Measurements from ENCODE around the gene PDCD1. TPM values are rescaled to one million over a fixed set of nuclear protein-coding genes. Genes with fewer than 3 reads are reported as not detected.
A peak's percentile ranks its signal among the peaks of the same experiment; 100 is the strongest.
"Not testable (repeated sequence)": the region's sequence is repeated elsewhere in the genome, so short reads cannot be mapped to it uniquely, and the experiment has no call there.

Gene PDCD1
- total RNA-seq, 1 donor from 2014 or later: not detected

DNA sequence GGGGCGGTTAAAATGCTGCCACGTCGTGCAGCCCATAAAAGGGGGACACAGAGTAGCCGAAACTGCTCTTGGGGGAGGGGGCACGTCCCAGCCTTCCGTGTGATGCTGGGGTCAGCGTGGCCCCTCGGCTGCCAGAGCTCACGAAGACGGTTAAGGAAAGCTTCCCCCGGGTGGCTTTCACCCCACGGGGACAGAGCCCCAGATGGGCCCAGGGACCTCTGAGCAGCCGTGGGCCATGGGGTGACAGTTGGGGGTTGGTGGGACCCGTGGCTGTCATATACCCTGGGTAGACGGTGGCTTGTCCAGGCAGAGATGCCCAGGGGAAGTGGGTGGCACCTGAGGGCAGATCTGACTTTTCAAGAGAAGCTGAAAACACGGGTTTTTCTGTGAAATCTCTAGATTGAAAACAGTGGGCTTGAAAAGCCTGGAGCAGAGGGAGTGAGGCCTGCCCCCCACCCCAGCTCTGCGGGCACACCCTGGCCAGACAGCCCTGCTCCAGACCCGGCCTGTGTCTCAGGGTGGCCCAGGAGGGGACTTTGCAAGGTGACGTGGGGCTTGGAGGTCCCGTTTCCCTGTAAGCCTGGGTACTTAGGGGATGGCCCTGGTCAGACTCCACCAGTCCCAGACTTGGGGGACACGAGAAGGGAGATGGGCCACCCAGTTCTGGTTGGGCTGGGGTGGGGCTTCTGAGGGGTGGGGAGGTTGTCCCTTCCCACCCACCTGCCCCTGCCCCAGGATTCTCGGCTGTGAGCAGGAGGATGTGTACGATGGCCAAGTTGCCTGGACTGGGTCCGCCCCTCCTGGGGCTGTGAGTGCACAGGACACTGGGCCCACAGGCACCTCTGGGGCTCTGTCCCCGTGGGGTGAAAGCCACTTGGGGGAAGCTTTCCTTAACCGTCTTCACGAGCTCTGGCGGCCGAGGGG is 49.0 kb downstream of the PDCD1 start:
- H3K4me1 Mint-ChIP-seq (ENCODE audit: unreplicated experiment): peaks cover 5% of the 10 kb centered on the region
- peak overlapping the region; percentile 20 for H3K27ac Mint-ChIP-seq (ENCODE audit: unreplicated experiment)
- no peaks in the 10 kb centered on the region for H3K36me3 Mint-ChIP-seq (ENCODE audit: low read depth, unreplicated experiment)
- no peak overlapping the region for H3K4me3 Mint-ChIP-seq (ENCODE audit: unreplicated experiment)
- H3K27me3 Mint-ChIP-seq (ENCODE audit: unreplicated experiment): peaks cover 10% of the 10 kb centered on the region
- DNase-seq (ENCODE audit: low spot score): no peak
- TF ChIP-seq, protein P1, sequence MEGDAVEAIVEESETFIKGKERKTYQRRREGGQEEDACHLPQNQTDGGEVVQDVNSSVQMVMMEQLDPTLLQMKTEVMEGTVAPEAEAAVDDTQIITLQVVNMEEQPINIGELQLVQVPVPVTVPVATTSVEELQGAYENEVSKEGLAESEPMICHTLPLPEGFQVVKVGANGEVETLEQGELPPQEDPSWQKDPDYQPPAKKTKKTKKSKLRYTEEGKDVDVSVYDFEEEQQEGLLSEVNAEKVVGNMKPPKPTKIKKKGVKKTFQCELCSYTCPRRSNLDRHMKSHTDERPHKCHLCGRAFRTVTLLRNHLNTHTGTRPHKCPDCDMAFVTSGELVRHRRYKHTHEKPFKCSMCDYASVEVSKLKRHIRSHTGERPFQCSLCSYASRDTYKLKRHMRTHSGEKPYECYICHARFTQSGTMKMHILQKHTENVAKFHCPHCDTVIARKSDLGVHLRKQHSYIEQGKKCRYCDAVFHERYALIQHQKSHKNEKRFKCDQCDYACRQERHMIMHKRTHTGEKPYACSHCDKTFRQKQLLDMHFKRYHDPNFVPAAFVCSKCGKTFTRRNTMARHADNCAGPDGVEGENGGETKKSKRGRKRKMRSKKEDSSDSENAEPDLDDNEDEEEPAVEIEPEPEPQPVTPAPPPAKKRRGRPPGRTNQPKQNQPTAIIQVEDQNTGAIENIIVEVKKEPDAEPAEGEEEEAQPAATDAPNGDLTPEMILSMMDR (IDR thresholded peaks at IDR 0.05; ENCODE audit: unreplicated experiment): no peak
- H3K9me3 Mint-ChIP-seq (ENCODE audit: unreplicated experiment): no peaks in the 10 kb centered on the region

DNA sequence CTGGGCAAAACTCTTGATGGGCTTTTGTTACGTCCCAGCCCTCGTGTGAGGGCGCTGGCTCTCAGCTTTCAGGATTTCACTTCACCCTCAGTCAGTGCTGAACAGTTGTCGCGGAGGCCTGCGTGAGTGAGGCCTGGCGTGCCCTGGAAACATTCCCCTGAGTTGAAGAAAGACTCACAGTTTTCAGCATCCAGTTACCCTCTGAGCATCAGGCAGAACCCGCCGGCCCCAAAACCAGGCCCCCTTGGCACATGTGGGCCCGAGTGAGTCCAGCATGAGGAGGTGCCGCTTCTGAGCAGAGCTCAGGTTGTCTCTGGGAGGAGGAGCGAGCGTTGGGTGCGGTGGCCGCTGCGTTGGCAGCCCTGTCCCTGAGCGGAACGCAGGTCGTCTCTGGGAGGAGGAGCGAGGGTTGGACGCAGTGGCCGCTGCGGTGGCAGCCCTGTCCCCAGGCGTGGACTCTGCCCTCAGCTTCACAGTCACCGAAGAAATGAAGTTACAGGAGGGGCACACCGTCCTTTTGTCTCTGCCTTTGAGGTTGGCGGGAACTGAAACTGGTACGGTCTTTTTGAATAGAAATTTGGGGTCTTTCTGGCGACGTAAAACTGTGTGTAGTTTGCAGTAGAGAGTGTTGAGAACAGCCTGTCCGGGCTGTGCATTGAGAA is 49.8 kb downstream of the PDCD1 start, which contains the start of gene NEU4:
TSS of gene NEU4 (plus strand) at position 473 of the 662 bp plus-strand sequence. CDS start 5,292 bp downstream, outside the sequence.
- Mint-ChIP-seq H3K4me3 (ENCODE audit: unreplicated experiment) (peak within 1 kb of the TSS; percentile 31), H3K27me3 (ENCODE audit: unreplicated experiment) (peaks cover 10% of the 10 kb centered on the region), H3K36me3 (ENCODE audit: low read depth, unreplicated experiment) (no peaks in the 10 kb centered on the region), H3K4me1 (ENCODE audit: unreplicated experiment) (peaks cover 5% of the 10 kb centered on the region), H3K9me3 (ENCODE audit: unreplicated experiment) (no peaks in the 10 kb centered on the region), H3K27ac (ENCODE audit: unreplicated experiment) (peak within 1 kb of the TSS; percentile 20)
- TF ChIP-seq, protein P1 (IDR thresholded peaks at IDR 0.05; ENCODE audit: unreplicated experiment): no peak
- peak; percentile 3 for DNase-seq (ENCODE audit: low spot score)

DNA sequence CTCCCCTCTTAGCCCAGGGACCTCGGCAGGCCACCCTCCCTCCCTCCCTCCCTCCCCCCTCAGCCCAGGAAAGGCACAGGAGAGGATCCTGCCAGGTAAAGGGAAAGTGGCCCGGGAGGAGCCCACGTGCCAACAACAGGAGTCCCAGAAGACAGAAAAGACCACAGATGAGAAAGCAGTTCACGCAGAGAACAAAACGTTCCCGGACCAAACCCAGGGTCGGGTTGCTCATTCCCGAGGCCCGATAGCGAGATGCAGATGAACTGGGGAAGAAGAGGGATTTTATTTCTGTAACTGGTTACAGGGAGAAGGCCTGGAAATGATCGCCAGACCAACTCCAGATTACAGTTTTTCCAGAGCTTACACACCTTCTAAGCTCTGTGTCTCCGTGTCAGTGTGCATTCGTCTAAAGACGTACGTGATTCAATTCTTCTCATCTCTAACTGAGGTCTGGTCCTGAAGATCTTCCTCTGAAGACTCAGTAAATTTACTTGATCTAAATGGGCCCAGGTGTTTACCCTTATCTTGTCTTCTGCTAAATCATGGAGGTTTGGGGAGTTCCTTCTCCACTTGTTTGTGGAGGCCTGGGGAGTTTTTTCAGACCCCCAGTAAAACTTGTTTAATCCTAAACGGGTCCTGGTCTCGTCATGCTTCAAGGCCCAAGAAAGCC is 50.5 kb downstream of the PDCD1 start:
- peaks cover 10% of the 10 kb centered on the region for H3K27me3 Mint-ChIP-seq (ENCODE audit: unreplicated experiment)
- no peaks in the 10 kb centered on the region for H3K9me3 Mint-ChIP-seq (ENCODE audit: unreplicated experiment)
- TF ChIP-seq, protein P1 (IDR thresholded peaks at IDR 0.05; ENCODE audit: unreplicated experiment): no peak
- H3K4me1 Mint-ChIP-seq (ENCODE audit: unreplicated experiment): peaks cover 5% of the 10 kb centered on the region
- peak; percentile 2 for DNase-seq (ENCODE audit: low spot score)
- H3K4me3 Mint-ChIP-seq (ENCODE audit: unreplicated experiment): peak overlapping the region; percentile 31
- H3K36me3 Mint-ChIP-seq (ENCODE audit: low read depth, unreplicated experiment): no peaks in the 10 kb centered on the region
- H3K27ac Mint-ChIP-seq (ENCODE audit: unreplicated experiment): peak overlapping the region; percentile 13

DNA sequence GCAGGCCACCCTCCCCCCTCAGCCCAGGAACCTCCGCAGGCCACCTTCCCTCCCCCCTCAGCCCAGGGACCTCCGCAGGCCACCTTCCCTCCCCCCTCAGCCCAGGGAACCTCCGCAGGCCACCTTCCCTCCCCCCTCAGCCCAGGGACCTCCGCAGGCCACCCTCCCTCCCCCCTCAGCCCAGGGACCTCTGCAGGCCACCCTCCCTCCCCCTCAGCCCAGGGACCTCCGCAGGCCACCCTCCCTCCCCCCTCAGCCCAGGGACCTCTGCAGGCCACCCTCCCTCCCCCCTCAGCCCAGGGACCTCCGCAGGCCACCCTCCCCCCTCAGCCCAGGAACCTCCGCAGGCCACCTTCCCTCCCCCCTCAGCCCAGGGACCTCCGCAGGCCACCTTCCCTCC is 52.5 kb downstream of the PDCD1 start:
- not testable (repeated sequence) for DNase-seq (ENCODE audit: low spot score)

More for the DNA sequence above, 52.5 kb downstream of the PDCD1 start:
- not testable (repeated sequence) for H3K27me3 Mint-ChIP-seq (ENCODE audit: unreplicated experiment); H3K4me3 Mint-ChIP-seq (ENCODE audit: unreplicated experiment); H3K9me3 Mint-ChIP-seq (ENCODE audit: unreplicated experiment); H3K36me3 Mint-ChIP-seq (ENCODE audit: low read depth, unreplicated experiment); H3K27ac Mint-ChIP-seq (ENCODE audit: unreplicated experiment); H3K4me1 Mint-ChIP-seq (ENCODE audit: unreplicated experiment)
